H1 (cell line): ENCODE measurements around the gene PLVAP. TPM values are rescaled to one million over a fixed set of nuclear protein-coding genes. Genes with fewer than 3 reads are reported as not detected.

Experiments used
- CTCF ChIA-PET: fragments of 300-600 bp; sonication (Branson Sonifier 250); formaldehyde crosslinking; loops from one replicate; lab custom pipeline; 2021; ENCODE audit not compliant: partially characterized antibody; lab: Charles Lee
- POLR2A ChIA-PET: fragments of 300-600 bp; sonication (Branson Sonifier 250); formaldehyde crosslinking; loops from one replicate; lab custom pipeline; 2021; ENCODE audit warnings: inconsistent platforms; ENCODE audit not compliant: partially characterized antibody; lab: Charles Lee
- DNase-seq, 2 experiments: peaks; one replicate each; pipeline versions ENCODE4 v3.0.0 to v3.0.0-alpha.2; 2010 to 2022; ENCODE audit warnings: low spot score in 2 of 2, low read depth in 1 of 2, mixed read lengths in 1 of 2
- FAIRE-seq: peaks from 2 replicates; lab custom pipeline; 2011; peaks lifted over from hg19 to GRCh38; lab: Jason Lieb, UNC
- H2AFZ ChIP-seq: 2 replicates; pipeline ENCODE4 v1.8.1; 2012; ENCODE audit warnings: low read length, inconsistent platforms
- H2AK5ac ChIP-seq: 2 replicates; pipeline ENCODE4 v1.6.1; 2013; ENCODE audit warnings: low read depth, low read length
- H2BK120ac ChIP-seq: replicated peaks from 2 replicates; pipeline ENCODE3; 2013; ENCODE audit warnings: low read depth, low read length, inconsistent platforms
- H2BK12ac ChIP-seq: 2 replicates; pipeline ENCODE4 v1.6.1; 2013; ENCODE audit warnings: low read depth, low read length
- H2BK15ac ChIP-seq: 2 replicates; pipeline ENCODE4 v1.6.1; 2013; ENCODE audit warnings: low read length
- H2BK20ac ChIP-seq: 2 replicates; pipeline ENCODE4 v1.6.1; 2013; ENCODE audit warnings: low read length
- H2BK5ac ChIP-seq: 2 replicates; pipeline ENCODE4 v1.6.1; 2013; ENCODE audit warnings: low read depth, low read length
- H3K14ac ChIP-seq: 2 replicates; pipeline ENCODE4 v1.6.1; 2013; ENCODE audit warnings: inconsistent platforms; ENCODE audit not compliant: insufficient read length
- H3K18ac ChIP-seq: 2 replicates; pipeline ENCODE4 v1.6.1; 2013; ENCODE audit warnings: low read length; ENCODE audit errors: extremely low read depth
- H3K23ac ChIP-seq: 2 replicates; pipeline ENCODE4 v1.6.1; 2013; ENCODE audit warnings: inconsistent platforms; ENCODE audit not compliant: insufficient read length
- H3K23me2 ChIP-seq: 2 replicates; pipeline ENCODE4 v1.6.1; 2013; ENCODE audit warnings: low read depth, low read length
- H3K27ac ChIP-seq: 2 replicates; pipeline ENCODE4 v1.6.1; 2011; ENCODE audit warnings: low read depth, low read length, inconsistent platforms
- H3K27me3 ChIP-seq, 4 experiments: replicated peaks in 1 of 4; 1 replicate in 1 of 4; 2 replicates in 3 of 4; pipeline versions ENCODE4 v1.6.1 to v1.8.1; 2011 to 2013; ENCODE audit warnings: low read length in 3 of 4, mild to moderate bottlenecking in 3 of 4, inconsistent platforms in 2 of 4, mixed read lengths in 2 of 4, moderate library complexity in 1 of 4; ENCODE audit not compliant: control insufficient read depth in 3 of 4, insufficient read depth in 3 of 4; ENCODE audit errors: extremely low read depth in 1 of 4
- H3K36me3 ChIP-seq, 4 experiments: 2 replicates each; pipeline versions ENCODE4 v1.6.1 to v1.8.1; 2011 to 2013; ENCODE audit warnings: mild to moderate bottlenecking in 4 of 4, low read length in 3 of 4, moderate library complexity in 2 of 4, control low read depth in 1 of 4, inconsistent platforms in 1 of 4; ENCODE audit not compliant: insufficient read depth in 4 of 4, control insufficient read depth in 2 of 4
- H3K4ac ChIP-seq: replicated peaks from 2 replicates; pipeline ENCODE3; 2013; ENCODE audit warnings: low read length, low read depth, mixed read lengths, inconsistent platforms; ENCODE audit not compliant: insufficient read length
- H3K4me1 ChIP-seq, 4 experiments: replicated peaks in 1 of 4; 1 replicate in 1 of 4; 2 replicates in 3 of 4; pipeline versions ENCODE4 v1.6.1 to v1.8.1; 2011 to 2013; ENCODE audit warnings: low read length in 3 of 4, inconsistent platforms in 2 of 4, mixed read lengths in 1 of 4; ENCODE audit not compliant: insufficient read depth in 4 of 4, control insufficient read depth in 3 of 4
- H3K4me2 ChIP-seq, 2 experiments: 2 replicates each; pipeline versions ENCODE4 v1.6.1 to v1.8.1; 2011 to 2013; ENCODE audit warnings: low read depth in 2 of 2, low read length in 2 of 2, control low read depth in 1 of 2, inconsistent platforms in 1 of 2, mild to moderate bottlenecking in 1 of 2; ENCODE audit not compliant: insufficient read depth in 1 of 2
- H3K4me3 ChIP-seq, 4 experiments: fragments of 200-600, 300-600 bp in 1 of 4; sonication (generic), shearing (Covaris generic), sonication (Bioruptor Twin) in 1 of 4; 2 replicates each; pipeline versions ENCODE4 v1.5.1 to v1.8.1; 2011 to 2016; ENCODE audit warnings: low read length in 4 of 4, low read depth in 3 of 4, control low read depth in 2 of 4, inconsistent platforms in 2 of 4, mild to moderate bottlenecking in 2 of 4, mixed read lengths in 1 of 4, moderate library complexity in 1 of 4; ENCODE audit not compliant: insufficient read depth in 2 of 4; ENCODE audit errors: extremely low read depth in 1 of 4
- H3K56ac ChIP-seq: replicated peaks from 2 replicates; pipeline ENCODE3; 2013; ENCODE audit warnings: low read depth, mild to moderate bottlenecking, mixed read lengths, low read length, inconsistent platforms; ENCODE audit not compliant: insufficient read length
- H3K79me1 ChIP-seq: 2 replicates; pipeline ENCODE4 v1.6.1; 2013; ENCODE audit warnings: low read depth, low read length, control low read depth
- H3K79me2 ChIP-seq, 2 experiments: 2 replicates each; pipeline versions ENCODE4 v1.6.1 to v1.8.1; 2012 to 2013; ENCODE audit warnings: low read length in 2 of 2, mild to moderate bottlenecking in 2 of 2, inconsistent platforms in 1 of 2; ENCODE audit not compliant: insufficient read depth in 2 of 2, control insufficient read depth in 1 of 2
- H3K9ac ChIP-seq, 4 experiments: replicated peaks in 1 of 4; 1 replicate in 1 of 4; 2 replicates in 3 of 4; pipeline versions ENCODE4 v1.6.1 to v1.8.1; 2011 to 2013; ENCODE audit warnings: low read depth in 3 of 4, low read length in 3 of 4, control low read depth in 2 of 4, mild to moderate bottlenecking in 2 of 4, moderate library complexity in 2 of 4, inconsistent platforms in 1 of 4; ENCODE audit errors: extremely low read depth in 1 of 4
- H3K9me3 ChIP-seq, 2 experiments: 2 replicates each; pipeline versions ENCODE4 v1.6.1 to v1.8.1; 2012 to 2013; ENCODE audit warnings: mild to moderate bottlenecking in 2 of 2, moderate library complexity in 2 of 2, control low read depth in 1 of 2, inconsistent platforms in 1 of 2, low read depth in 1 of 2, low read length in 1 of 2, mixed read lengths in 1 of 2; ENCODE audit not compliant: insufficient read depth in 2 of 2
- H4K20me1 ChIP-seq, 2 experiments: replicated peaks in 1 of 2; 2 replicates each; pipeline versions ENCODE3 to v1.8.1; 2011 to 2013; ENCODE audit warnings: inconsistent platforms in 2 of 2, low read length in 2 of 2, mild to moderate bottlenecking in 1 of 2; ENCODE audit not compliant: insufficient read depth in 2 of 2, control insufficient read depth in 1 of 2
- H4K5ac ChIP-seq: 2 replicates; pipeline ENCODE4 v1.6.1; 2013; ENCODE audit warnings: low read length, low read depth, mixed read lengths, inconsistent platforms; ENCODE audit not compliant: insufficient read length
- H4K8ac ChIP-seq: 2 replicates; pipeline ENCODE4 v1.8.0; 2013; ENCODE audit warnings: mild to moderate bottlenecking, moderate library complexity, low read length, inconsistent platforms; ENCODE audit not compliant: insufficient read depth; ENCODE audit errors: extremely low read depth
- H4K91ac ChIP-seq: replicated peaks from 2 replicates; pipeline ENCODE3; 2013; ENCODE audit warnings: low read length, mixed read lengths, inconsistent platforms; ENCODE audit not compliant: insufficient read length
- CTBP2 ChIP-seq: IDR thresholded peaks from 2 replicates; pipeline ENCODE4 v1.7.0; 2011; ENCODE audit warnings: borderline replicate concordance, mild to moderate bottlenecking, moderate library complexity, mixed read lengths, low read length; ENCODE audit not compliant: insufficient read depth, insufficient read length
- E2F6 ChIP-seq: IDR thresholded peaks from 2 replicates; pipeline ENCODE4 v1.6.1; 2012; ENCODE audit warnings: inconsistent platforms
- SP1 ChIP-seq: IDR thresholded peaks from 2 replicates; pipeline ENCODE4 v1.6.1; 2011; ENCODE audit warnings: low read depth, low read length
- YY1 ChIP-seq: IDR thresholded peaks from 2 replicates; pipeline ENCODE4 v1.6.1; 2011; ENCODE audit warnings: low read depth, mild to moderate bottlenecking, low read length
- WGBS, 2 experiments: shearing (Covaris generic) in 1 of 2; methylation state at CpG; one replicate each; pipeline versions ENCODE4 v1.1.6 to v1.1.7; 2013 to 2015; ENCODE audit warnings: low lambda C conversion rate in 2 of 2, mixed read lengths in 2 of 2, inconsistent platforms in 1 of 2, low coverage in 1 of 2, missing lambda C conversion rate in 1 of 2; ENCODE audit not compliant: insufficient replicate concordance in 2 of 2, insufficient coverage in 1 of 2, insufficient read length in 1 of 2; ENCODE audit errors: extremely low coverage in 1 of 2, missing lambda C conversion rate in 1 of 2; 5-methylcytosine and 5-hydroxymethylcytosine counted together
- polyA plus RNA-seq, 7 experiments: library from polyadenylated mRNA; depleted of rRNA in 3 of 7; stranded (reverse) in 5 of 7; unstranded in 2 of 7; fragments of >200 nt in 5 of 7; fragments of 200-250 nt in 2 of 7; gene quantifications; 1 replicate in 5 of 7; 2 replicates in 1 of 7; 4 replicates in 1 of 7; pipeline versions ENCODE4 v1.2.1 to v1.2.3, GENCODE V29; 2011 to 2013; ENCODE audit warnings: missing spikeins in 2 of 7, mixed read lengths in 2 of 7
- total RNA-seq: library from RNA; stranded (reverse); fragmentation: NEBNext Ultra II Directional; extraction: Animal tissue kit (Norgen Biotek cat#: 25700); gene quantifications from 2 replicates; pipeline ENCODE4 v1.2.1, GENCODE V29; 2021

PLVAP gene
- total and polyA plus RNA-seq, 2 of the 8 experiments (the other 6 are each of a cell fraction or from before 2014, with no cell fraction given), result 0.32 TPM; not detected in 1

DNA sequence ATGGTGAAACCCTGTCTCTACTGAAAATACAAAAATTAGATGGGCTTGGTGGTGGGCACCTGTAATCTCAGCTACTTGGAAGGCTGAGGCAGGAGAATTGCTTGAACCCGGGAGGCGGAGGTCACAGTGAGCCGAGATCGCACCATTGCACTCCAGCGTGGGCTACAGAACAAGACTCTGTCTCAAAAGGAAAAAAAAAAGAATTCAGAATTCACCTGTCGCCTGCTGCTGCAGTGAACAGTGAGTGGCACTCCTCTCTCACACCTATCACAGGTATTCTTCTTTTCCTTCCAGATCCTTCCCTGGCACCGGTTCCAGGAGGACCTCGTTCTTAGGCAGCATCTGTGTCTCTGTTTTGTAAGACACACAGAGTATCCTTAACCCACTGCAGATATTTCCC is 37.0 kb upstream of the PLVAP start:
- Histone ChIP-seq H4K20me1 (no peaks in the 10 kb centered on the region), H3K14ac (no peak overlapping the region), H3K27ac (no peak overlapping the region), H2BK15ac (no peak overlapping the region), H4K5ac (no peak overlapping the region), H3K4me3 (no peak overlapping the region), H3K9ac (no peak overlapping the region), H3K56ac (no peak overlapping the region), H3K79me2 (no peaks in the 10 kb centered on the region), H3K23me2 (peaks cover under 1% of the 10 kb centered on the region; the same call in 1 of the 2 replicates), H2BK20ac (no peak overlapping the region), H2AK5ac (no peak overlapping the region), H3K18ac (peak overlapping the region; percentile 56; the same call in 1 of the 2 replicates), H3K4me1 (peaks cover 2 to 11% (median 4%) of the 10 kb centered on the region in 4 experiments; a peak in 5 of 7 replicates), H2BK5ac (no peak overlapping the region), H2BK12ac (peak overlapping the region; percentile 98; the same call in 1 of the 2 replicates), H3K4ac (no peak overlapping the region), H3K23ac (no peak overlapping the region), H2AFZ (no peak overlapping the region), H4K91ac (no peak overlapping the region), H3K4me2 (peak overlapping the region in 1 of 2 experiments; percentile 76; a peak in 1 of 4 replicates), H4K8ac (no peak overlapping the region), H3K9me3 (no peaks in the 10 kb centered on the region), H3K36me3 (peaks cover 0 to 7% (median 0%) of the 10 kb centered on the region in 4 experiments; a peak in 2 of 8 replicates), H2BK120ac (no peak overlapping the region), H3K79me1 (no peaks in the 10 kb centered on the region), H3K27me3 (peaks cover 0 to 6% (median 0%) of the 10 kb centered on the region in 4 experiments; a peak in 2 of 7 replicates)
- no peak for TF ChIP-seq SP1
- TF ChIP-seq CTBP2, result no peak
- no peak for TF ChIP-seq YY1
- no peak for TF ChIP-seq E2F6
- FAIRE-seq, result no peak
- POLR2A ChIA-PET, result interaction anchor here (0.9 to 6.1 kb wide), 3 partner anchors 9 to 11 kb away, joined by 4 to 44 read pairs (median 12); partner anchors contain the start of gene BST2
- CTCF ChIA-PET, result no interaction called here
- 93% methylated on average over 8 of the region's 8 CpGs; no CpG with 5 or more reads in 1 of the 2 experiments for WGBS, 2 experiments
- DNase-seq, result no peak
